Sigmoid colon (tissue), 7 donors: ENCODE measurements around the gene SEPTIN3. TPM values are rescaled to one million over a fixed set of nuclear protein-coding genes. Genes with fewer than 3 reads are reported as not detected.

Source experiments
- DNase-seq: peaks from one replicate; pipeline ENCODE4 v3.0.0-alpha.2; 2019
- H3K27ac ChIP-seq, 4 donors: fragments of 200-600 bp; sonication (generic); one replicate each; pipeline ENCODE4 v1.5.1; 2016 to 2019; ENCODE audit warnings: mild to moderate bottlenecking in 1 of 4
- H3K27me3 ChIP-seq, 3 donors: fragments of 200-600 bp; sonication (generic); one replicate each; pipeline ENCODE4 v1.5.1; 2019; ENCODE audit warnings: mild to moderate bottlenecking in 1 of 3
- H3K36me3 ChIP-seq, 4 donors: fragments of 200-600 bp; sonication (generic); one replicate each; pipeline ENCODE4 v1.5.1; 2016 to 2019
- H3K4me1 ChIP-seq, 4 donors: fragments of 200-600 bp; sonication (generic); one replicate each; pipeline ENCODE4 v1.5.1; 2017 to 2019
- H3K4me3 ChIP-seq, 4 donors: fragments of 200-600 bp; sonication (generic); one replicate each; pipeline ENCODE4 v1.5.1; 2017 to 2019; ENCODE audit warnings: mild to moderate bottlenecking in 2 of 4, moderate library complexity in 1 of 4
- H3K9me3 ChIP-seq, 4 donors: fragments of 200-600 bp in 3 of 4; sonication (generic) in 3 of 4; one replicate each; pipeline versions ENCODE4 v1.5.1 to v1.6.1; 2013 to 2019
- EP300 ChIP-seq, 4 donors: sonication (generic); formaldehyde crosslinking; IDR thresholded peaks; one replicate each; pipeline ENCODE4 v1.6.1; 2017; ENCODE audit warnings: antibody characterized with exemption in 4 of 4
- POLR2A ChIP-seq, 2 donors: fragments of 450-650 bp; IDR thresholded peaks; one replicate each; pipeline ENCODE4 v1.6.1; 2016; ENCODE audit warnings: antibody characterized with exemption in 2 of 2, mild to moderate bottlenecking in 2 of 2, moderate library complexity in 2 of 2
- POLR2AphosphoS5 ChIP-seq, 4 donors: sonication (generic); formaldehyde crosslinking; IDR thresholded peaks; one replicate each; pipeline ENCODE4 v1.6.1; 2017; ENCODE audit warnings: antibody characterized with exemption in 4 of 4
- WGBS, 2 donors: extraction: QIAGEN DNeasy Blood & Tissue Kit; methylation state at CpG; one replicate each; pipeline ENCODE4 v1.1.7; 2013; 5-methylcytosine and 5-hydroxymethylcytosine counted together
- intact Hi-C: fragments of 100-400 bp; cut with DNase I; formaldehyde crosslinking; loops from one replicate; pipeline ENCODE4 v1.15.1; 2023
- polyA plus RNA-seq, 3 donors: library from polyadenylated mRNA; stranded (reverse); fragments of 200-250 nt; gene quantifications; one replicate each; pipeline ENCODE4 v1.2.3, GENCODE V29; 2013
- total RNA-seq, 4 donors: library from RNA; depleted of rRNA; stranded (reverse); fragments of >200 nt; gene quantifications; one replicate each; pipeline ENCODE4 v1.1.0, GENCODE V29; 2016
- TF ChIP-seq, protein P1 (sequence below), 4 experiments: fragments of 450-650 bp in 3 of 4; fragments of 200-600 bp in 1 of 4; IDR thresholded peaks; one replicate each; pipeline ENCODE4 v1.5.1; 2016 to 2019; ENCODE audit warnings: antibody characterized with exemption in 4 of 4, mild to moderate bottlenecking in 3 of 4, moderate library complexity in 2 of 4
- donor health status: healthy with polysubstance abuse.
- donor health status: Bipolar disorder and iron deficiency.
- donor health status: healthy.

SEPTIN3 gene
- total and polyA plus RNA-seq, 7 donors = 0.46 to 1.6 (median 1.1) TPM

DNA sequence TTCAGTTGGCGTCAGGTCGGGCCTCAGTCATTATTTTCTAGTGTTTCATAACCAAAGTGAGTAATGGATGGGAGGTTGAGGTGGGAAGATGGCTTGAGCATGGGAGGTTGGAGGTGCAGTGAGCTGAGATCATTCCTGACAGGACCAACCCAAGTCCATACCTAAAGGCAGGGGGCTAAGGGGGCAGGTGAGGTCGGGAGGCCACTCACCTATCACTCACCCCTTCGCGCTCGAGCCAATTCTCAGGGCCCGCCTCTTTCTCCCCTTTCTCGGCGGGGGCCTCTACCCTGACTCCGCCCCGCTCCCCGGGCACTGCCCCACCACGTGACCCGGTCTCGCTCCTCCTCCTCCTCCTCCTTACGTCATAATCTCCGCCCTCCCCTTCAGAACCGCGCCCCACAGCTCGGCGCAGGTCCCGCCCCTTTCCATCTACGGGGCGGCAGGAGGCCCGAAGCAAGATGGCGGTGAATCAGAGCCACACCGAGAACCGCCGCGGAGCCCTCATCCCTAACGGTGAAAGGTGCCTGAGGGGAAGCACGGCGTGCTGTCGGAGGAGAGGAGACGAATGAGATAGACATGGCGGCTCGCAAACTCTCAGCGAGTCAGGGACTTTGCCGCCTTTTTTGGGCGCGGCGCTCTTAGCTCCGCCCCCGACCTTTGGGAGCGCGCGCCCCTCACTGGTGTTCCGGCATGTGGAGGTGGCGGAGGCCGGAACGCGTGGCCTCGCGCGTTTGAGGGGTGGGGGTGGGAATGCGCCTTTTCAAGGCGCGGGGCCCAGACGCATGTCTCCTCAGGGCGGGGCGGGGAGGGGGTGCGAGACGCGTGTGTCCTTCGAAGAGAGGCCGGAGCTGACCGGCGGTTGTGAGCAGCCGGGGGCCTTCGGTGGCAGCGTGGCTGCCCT is 29.4 kb downstream of the SEPTIN3 start, which contains the start of gene WBP2NL:
Gene WBP2NL, plus strand, starts transcription at position 428 of the 901 bp plus-strand sequence. Its CDS starts 31 bp downstream, at position 459.
- peaks cover 0 to 12% (median 7%) of the 10 kb centered on the region in 4 donors for H3K4me1 ChIP-seq
- WGBS, 2 donors = 29 to 30% methylated on average over 71 of the region's 71 CpGs
- TF ChIP-seq POLR2A (IDR thresholded peaks at IDR 0.05) (peak in 1 of 2 donors; percentile 34), EP300 (IDR thresholded peaks at IDR 0.05) (peak in 1 of 4 donors; percentile 26), POLR2AphosphoS5 (IDR thresholded peaks at IDR 0.05) (peak; percentile 19 to 64 (median 52))
- TF ChIP-seq, protein P1, sequence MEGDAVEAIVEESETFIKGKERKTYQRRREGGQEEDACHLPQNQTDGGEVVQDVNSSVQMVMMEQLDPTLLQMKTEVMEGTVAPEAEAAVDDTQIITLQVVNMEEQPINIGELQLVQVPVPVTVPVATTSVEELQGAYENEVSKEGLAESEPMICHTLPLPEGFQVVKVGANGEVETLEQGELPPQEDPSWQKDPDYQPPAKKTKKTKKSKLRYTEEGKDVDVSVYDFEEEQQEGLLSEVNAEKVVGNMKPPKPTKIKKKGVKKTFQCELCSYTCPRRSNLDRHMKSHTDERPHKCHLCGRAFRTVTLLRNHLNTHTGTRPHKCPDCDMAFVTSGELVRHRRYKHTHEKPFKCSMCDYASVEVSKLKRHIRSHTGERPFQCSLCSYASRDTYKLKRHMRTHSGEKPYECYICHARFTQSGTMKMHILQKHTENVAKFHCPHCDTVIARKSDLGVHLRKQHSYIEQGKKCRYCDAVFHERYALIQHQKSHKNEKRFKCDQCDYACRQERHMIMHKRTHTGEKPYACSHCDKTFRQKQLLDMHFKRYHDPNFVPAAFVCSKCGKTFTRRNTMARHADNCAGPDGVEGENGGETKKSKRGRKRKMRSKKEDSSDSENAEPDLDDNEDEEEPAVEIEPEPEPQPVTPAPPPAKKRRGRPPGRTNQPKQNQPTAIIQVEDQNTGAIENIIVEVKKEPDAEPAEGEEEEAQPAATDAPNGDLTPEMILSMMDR (IDR thresholded peaks at IDR 0.05) = no peak
- peak within 1 kb of the TSS in 1 of 4 donors; percentile 45 for H3K27ac ChIP-seq
- intact Hi-C loops = no loop called here
- H3K9me3 ChIP-seq = no peaks in the 10 kb centered on the region
- H3K27me3 ChIP-seq = no peaks in the 10 kb centered on the region
- DNase-seq = peak; percentile 87
- H3K4me3 ChIP-seq = peak within 1 kb of the TSS in 3 of 4 donors; percentile 37 to 53 (median 40)
- H3K36me3 ChIP-seq = no peaks in the 10 kb centered on the region

DNA sequence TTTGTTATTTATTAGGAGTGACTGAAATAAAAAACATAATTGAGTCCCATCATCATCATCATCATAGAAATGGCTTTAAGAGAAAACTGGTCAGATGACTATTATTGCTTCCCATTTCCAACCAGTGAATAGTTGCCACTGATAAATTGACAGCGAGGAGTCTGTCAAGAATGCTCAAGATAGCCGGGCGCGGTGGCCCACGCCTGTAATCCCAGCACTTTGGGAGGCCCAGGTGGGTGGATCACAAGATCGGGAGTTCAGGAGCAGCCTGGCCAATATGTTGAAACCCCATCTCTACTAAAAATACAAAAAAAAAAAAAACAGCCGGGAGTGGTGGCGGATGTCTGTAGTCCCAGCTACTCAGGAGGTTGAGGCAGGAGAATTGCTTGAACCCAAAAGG is 31.2 kb downstream of the SEPTIN3 start:
- no peak overlapping the region for H3K4me3 ChIP-seq
- DNase-seq = no peak
- intact Hi-C loops = no loop called here
- no peaks in the 10 kb centered on the region for H3K36me3 ChIP-seq
- H3K27ac ChIP-seq = no peak overlapping the region
- H3K9me3 ChIP-seq = no peaks in the 10 kb centered on the region
- peaks cover 0 to 12% (median 7%) of the 10 kb centered on the region in 4 donors for H3K4me1 ChIP-seq
- no peak for TF ChIP-seq EP300 (IDR thresholded peaks at IDR 0.05)
- TF ChIP-seq, protein P1 (IDR thresholded peaks at IDR 0.05) = no peak
- no peak for TF ChIP-seq POLR2AphosphoS5 (IDR thresholded peaks at IDR 0.05)
- TF ChIP-seq POLR2A (IDR thresholded peaks at IDR 0.05) = no peak
- no peaks in the 10 kb centered on the region for H3K27me3 ChIP-seq
- 93 to 97% methylated on average over 8 of the region's 8 CpGs for WGBS, 2 donors

DNA sequence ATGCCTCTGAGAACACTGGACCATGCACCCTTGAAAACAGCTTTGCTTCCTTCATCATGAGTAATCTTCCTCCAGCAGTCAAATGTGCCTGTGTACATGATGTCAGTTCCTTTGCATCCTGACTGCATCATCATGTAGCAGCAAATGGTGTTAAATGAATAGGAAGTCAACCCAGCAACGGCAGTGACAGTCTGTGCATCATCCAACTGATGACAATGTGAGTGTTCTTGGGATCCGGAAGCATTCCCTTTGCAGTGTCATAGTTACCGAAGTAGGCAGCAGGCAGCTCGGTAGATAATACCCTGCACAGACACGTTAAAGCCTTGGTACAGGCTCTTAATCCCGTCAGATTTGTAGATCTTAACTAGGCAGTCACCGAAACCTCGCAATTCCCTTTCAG is 31.9 kb downstream of the SEPTIN3 start:
- H3K4me1 ChIP-seq = peaks cover 0 to 12% (median 7%) of the 10 kb centered on the region in 4 donors
- intact Hi-C loops = no loop called here
- TF ChIP-seq EP300 (IDR thresholded peaks at IDR 0.05) = no peak
- TF ChIP-seq, protein P1 (IDR thresholded peaks at IDR 0.05) = no peak
- TF ChIP-seq POLR2AphosphoS5 (IDR thresholded peaks at IDR 0.05) = no peak
- no peak for TF ChIP-seq POLR2A (IDR thresholded peaks at IDR 0.05)
- no peaks in the 10 kb centered on the region for H3K36me3 ChIP-seq
- H3K4me3 ChIP-seq = no peak overlapping the region
- no peaks in the 10 kb centered on the region for H3K27me3 ChIP-seq
- 93% methylated on average over 8 of the region's 8 CpGs for WGBS, 2 donors
- H3K27ac ChIP-seq = no peak overlapping the region
- H3K9me3 ChIP-seq = no peaks in the 10 kb centered on the region
- DNase-seq = no peak

DNA sequence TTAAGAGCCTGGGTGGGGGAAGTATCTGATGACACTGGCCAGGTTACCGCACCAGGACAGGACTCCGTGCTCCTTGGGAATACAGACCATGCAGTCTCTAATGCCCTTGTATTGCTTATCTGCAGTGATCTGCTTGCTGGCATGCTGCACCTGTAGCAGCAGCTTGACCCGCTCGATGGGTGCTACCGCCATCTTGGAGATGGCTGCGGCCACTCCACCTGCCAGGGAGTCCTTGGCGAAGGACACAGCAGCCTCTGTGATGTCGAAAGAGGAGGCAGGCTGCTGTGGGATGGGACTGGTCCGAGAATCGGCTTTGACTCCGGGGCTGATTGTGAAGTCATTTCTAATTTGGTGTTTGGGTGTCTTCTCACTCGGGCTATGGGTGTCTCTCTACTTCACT is 32.5 kb downstream of the SEPTIN3 start:
- H3K27ac ChIP-seq = no peak overlapping the region
- no peaks in the 10 kb centered on the region for H3K27me3 ChIP-seq
- H3K9me3 ChIP-seq = no peaks in the 10 kb centered on the region
- intact Hi-C loops = no loop called here
- 92 to 97% methylated on average over 12 of the region's 12 CpGs for WGBS, 2 donors
- DNase-seq = no peak
- TF ChIP-seq EP300 (IDR thresholded peaks at IDR 0.05) = no peak
- no peak for TF ChIP-seq POLR2A (IDR thresholded peaks at IDR 0.05)
- TF ChIP-seq POLR2AphosphoS5 (IDR thresholded peaks at IDR 0.05) = no peak
- TF ChIP-seq, protein P1 (IDR thresholded peaks at IDR 0.05) = no peak
- peaks cover 0 to 12% (median 7%) of the 10 kb centered on the region in 4 donors for H3K4me1 ChIP-seq
- no peak overlapping the region for H3K4me3 ChIP-seq
- no peaks in the 10 kb centered on the region for H3K36me3 ChIP-seq
